DND-41 (cell line): ENCODE data around the gene JAKMIP2.
A peak's percentile ranks its signal among the peaks of the same experiment; 100 is the strongest.

Experiments
- ATAC-seq: fragments of 200-7000 bp; cut with Tn5 transposase; 3 replicates; pipeline ENCODE4 v1.9.1; 2021; ENCODE audit warnings: low read depth; ENCODE audit not compliant: insufficient read depth
- DNase-seq: peaks from one replicate; pipeline ENCODE4 v3.0.0-alpha.2; 2020
- H2AFZ ChIP-seq: 2 replicates; pipeline ENCODE4 v1.6.0; 2012; ENCODE audit warnings: low read depth, low read length
- H3K27ac ChIP-seq: 2 replicates; pipeline ENCODE4 v1.5.1; 2012; ENCODE audit warnings: low read length, inconsistent platforms
- H3K27me3 ChIP-seq: fragments of 200-600 bp; sonication (generic); 2 replicates; pipeline ENCODE4 v1.6.0; 2012; ENCODE audit warnings: low read length, mild to moderate bottlenecking, inconsistent platforms; ENCODE audit not compliant: insufficient read depth, poor library complexity
- H3K36me3 ChIP-seq: 2 replicates; pipeline ENCODE4 v1.5.1; 2012; ENCODE audit warnings: low read length, inconsistent platforms; ENCODE audit not compliant: insufficient read depth
- H3K4me1 ChIP-seq: 2 replicates; pipeline ENCODE4 v1.5.1; 2012; ENCODE audit warnings: mild to moderate bottlenecking, low read length; ENCODE audit not compliant: insufficient read depth
- H3K4me2 ChIP-seq: 2 replicates; pipeline ENCODE4 v1.6.0; 2012; ENCODE audit warnings: mild to moderate bottlenecking, moderate library complexity, low read length, inconsistent platforms; ENCODE audit not compliant: insufficient read depth
- H3K4me3 ChIP-seq, 2 experiments: fragments of 200-600 bp in 1 of 2; shearing (Covaris generic) in 1 of 2; 2 replicates each; pipeline ENCODE4 v1.5.1; 2012 to 2016; ENCODE audit warnings: inconsistent platforms in 2 of 2, low read length in 2 of 2, mild to moderate bottlenecking in 2 of 2, low read depth in 1 of 2, moderate library complexity in 1 of 2
- H3K79me2 ChIP-seq: 2 replicates; pipeline ENCODE4 v1.6.0; 2012; ENCODE audit warnings: low read length, inconsistent platforms; ENCODE audit not compliant: insufficient read depth
- H3K9ac ChIP-seq: 2 replicates; pipeline ENCODE4 v1.6.0; 2012; ENCODE audit warnings: low read depth, mild to moderate bottlenecking, inconsistent platforms, low read length, moderate library complexity
- H3K9me3 ChIP-seq: 2 replicates; pipeline ENCODE4 v1.5.1; 2012; ENCODE audit warnings: low read length, moderate library complexity, mild to moderate bottlenecking, inconsistent platforms; ENCODE audit not compliant: insufficient read depth, severe bottlenecking
- H4K20me1 ChIP-seq: 2 replicates; pipeline ENCODE4 v1.6.0; 2012; ENCODE audit warnings: low read length; ENCODE audit not compliant: insufficient read depth
- CTCF ChIP-seq: IDR thresholded peaks from 2 replicates; pipeline ENCODE4 v1.5.1; 2012; ENCODE audit warnings: borderline replicate concordance, low read length, moderate library complexity, mild to moderate bottlenecking; ENCODE audit not compliant: poor library complexity, severe bottlenecking; ENCODE audit errors: extremely low read depth
- EZH2 ChIP-seq: IDR thresholded peaks from 3 replicates; pipeline ENCODE4 v1.6.1; 2012; ENCODE audit warnings: borderline replicate concordance, low read depth, mild to moderate bottlenecking, moderate library complexity, low read length, inconsistent platforms; ENCODE audit not compliant: severe bottlenecking

JAKMIP2 gene

GRCh38 chr5:147578228-147579024, 204.1 kb downstream of the JAKMIP2 start:
- no peaks in the 10 kb centered on the region for H3K27me3 ChIP-seq
- H3K27ac ChIP-seq = no peak overlapping the region
- H3K4me1 ChIP-seq = no peaks in the 10 kb centered on the region
- no peak overlapping the region for H3K4me3 ChIP-seq
- H3K9ac ChIP-seq = no peak overlapping the region
- no peaks in the 10 kb centered on the region for H4K20me1 ChIP-seq
- no peak overlapping the region for H3K4me2 ChIP-seq
- no peaks in the 10 kb centered on the region for H3K79me2 ChIP-seq
- H3K36me3 ChIP-seq = no peaks in the 10 kb centered on the region
- TF ChIP-seq EZH2 (no peak), CTCF (peak; percentile 35)
- no peak overlapping the region for H2AFZ ChIP-seq
- DNase-seq (no peak), ATAC-seq (no peak)
- H3K9me3 ChIP-seq = no peaks in the 10 kb centered on the region

- no peaks in the 10 kb centered on the region for H4K20me1 ChIP-seq
- no peak overlapping the region for H3K4me2 ChIP-seq
- no peaks in the 10 kb centered on the region for H3K4me1 ChIP-seq
- H3K27ac ChIP-seq = no peak overlapping the region
- H3K4me3 ChIP-seq = no peak overlapping the region
- TF ChIP-seq EZH2 = no peak
- TF ChIP-seq CTCF = peak; percentile 17
- H3K9ac ChIP-seq = no peak overlapping the region
- H3K27me3 ChIP-seq = no peaks in the 10 kb centered on the region
- H2AFZ ChIP-seq = no peak overlapping the region
- ATAC-seq (no peak), DNase-seq (no peak)
- H3K36me3 ChIP-seq = no peaks in the 10 kb centered on the region
- H3K79me2 ChIP-seq = no peaks in the 10 kb centered on the region
- no peaks in the 10 kb centered on the region for H3K9me3 ChIP-seq
Observed at GRCh38 chr5:147576646-147577535, 205.6 kb downstream of the JAKMIP2 start.

GRCh38 chr5:147575598-147575997, 206.9 kb downstream of the JAKMIP2 start:
- no peak for DNase-seq
- TF ChIP-seq CTCF (no peak), EZH2 (no peak)
- no peaks in the 10 kb centered on the region for H3K79me2 ChIP-seq

More at GRCh38 chr5:147575598-147575997, 206.9 kb downstream of the JAKMIP2 start:
- Histone ChIP-seq H3K9me3 (no peaks in the 10 kb centered on the region), H2AFZ (no peak overlapping the region), H4K20me1 (no peaks in the 10 kb centered on the region), H3K9ac (no peak overlapping the region), H3K27me3 (no peaks in the 10 kb centered on the region), H3K4me2 (no peak overlapping the region), H3K4me3 (no peak overlapping the region), H3K27ac (no peak overlapping the region), H3K36me3 (no peaks in the 10 kb centered on the region), H3K4me1 (no peaks in the 10 kb centered on the region)
- no peak for ATAC-seq
